ENCODE data around the gene ATF2. TPM values are rescaled to one million over a fixed set of nuclear protein-coding genes. Genes with fewer than 3 reads are reported as not detected.

ATF2 gene
- total RNA-seq, 2 experiments from 2014 or later: 58.4 to 62.4 TPM

- no peaks in the 10 kb centered on the region for H3K9me3 Mint-ChIP-seq (ENCODE audit: low read depth)
- peaks cover under 1% of the 10 kb centered on the region for H3K4me1 Mint-ChIP-seq
- ATAC-seq (no peak), DNase-seq (no peak)
- CTCF ChIA-PET: no interaction called here
- peaks cover 4% of the 10 kb centered on the region for H3K27me3 Mint-ChIP-seq
- no peaks in the 10 kb centered on the region for H3K36me3 Mint-ChIP-seq
- no peak overlapping the region for H3K27ac Mint-ChIP-seq
- H3K4me3 Mint-ChIP-seq: no peak overlapping the region
Observed at GRCh38 chr2:175025233-175025632, 142.8 kb downstream of the ATF2 start.

- Mint-ChIP-seq H3K36me3 (no peaks in the 10 kb centered on the region), H3K27ac (no peak overlapping the region), H3K4me3 (no peak overlapping the region), H3K9me3 (ENCODE audit: low read depth) (no peaks in the 10 kb centered on the region), H3K27me3 (peaks cover 4% of the 10 kb centered on the region), H3K4me1 (no peaks in the 10 kb centered on the region)
- CTCF ChIA-PET: interaction anchor here (1.5 kb wide), 1 partner anchor 9 kb away, joined by 5 read pairs; no protein-coding TSS in a partner anchor
- DNase-seq (no peak), ATAC-seq (no peak)
Observed at GRCh38 chr2:175022923-175023322, 145.1 kb downstream of the ATF2 start.

Small RNAs within 50 kb of the gene (microRNA-seq; reads per million reads assigned to microRNA genes)
- 4.3 reads per million, percentile 5 among the genes with 10 or more reads in this experiment for gene MIR933

Other genes with a start within 250 kb of the ATF2 start
- 1 to 10 TPM; 1.7 to 4.5 TPM for gene CHN1, start 162.8 kb downstream of the ATF2 start, total RNA-seq
- gene ATP5MC3, start 13.5 kb upstream of the ATF2 start, total RNA-seq: 100 to 1,000 TPM; 240 to 332 TPM

Measured in activated CD8-positive, alpha-beta memory T cell treated with anti-CD3 and anti-CD28 coated beads, Interleukin-2, amount 10 ng/mL, durations not matched to agents 7 days and 5 days (primary cell).